Measurements from ENCODE around the gene TYMS.

The TYMS gene

GRCh38 chr18:715626-716025, 58.2 kb downstream of the TYMS start:
- FAIRE-seq: no peak

GRCh38 chr18:717003-717402, 59.5 kb downstream of the TYMS start:
- FAIRE-seq: no peak
